Natural killer cell (primary cell): ENCODE measurements around the gene ARID2. TPM values are rescaled to one million over a fixed set of nuclear protein-coding genes. Genes with fewer than 3 reads are reported as not detected.

Experiments
- ATAC-seq, 3 donors: fragments of 150-1000 bp in 2 of 3; fragments of 200-7000 bp in 1 of 3; cut with Tn5 transposase; 1 replicate in 1 of 3; 2 replicates in 2 of 3; pipeline ENCODE4 v1.10.0; 2021; ENCODE audit warnings: mild to moderate bottlenecking in 2 of 3, moderate library complexity in 2 of 3
- DNase-seq, 2 donors: peaks; one replicate each; pipeline versions ENCODE4 v3.0.0 to v3.0.0-alpha.2; 2013 to 2021; ENCODE audit warnings: mixed read lengths in 1 of 2
- H3K27ac ChIP-seq: one replicate; pipeline ENCODE4 v1.5.1; 2013; ENCODE audit warnings: mild to moderate bottlenecking, low read length
- H3K27me3 ChIP-seq: one replicate; pipeline ENCODE4 v1.6.1; 2013; ENCODE audit warnings: low read length; ENCODE audit not compliant: control insufficient read depth, insufficient read depth
- H3K36me3 ChIP-seq: one replicate; pipeline ENCODE4 v1.6.1; 2013; ENCODE audit warnings: low read length; ENCODE audit not compliant: control insufficient read depth, insufficient read depth
- H3K4me1 ChIP-seq: one replicate; pipeline ENCODE4 v1.6.1; 2013; ENCODE audit warnings: low read length; ENCODE audit not compliant: control insufficient read depth, insufficient read depth
- H3K4me3 ChIP-seq: one replicate; pipeline ENCODE4 v1.5.1; 2013; ENCODE audit warnings: low read length
- H3K9me3 ChIP-seq: one replicate; pipeline ENCODE4 v1.6.1; 2013; ENCODE audit warnings: low read length; ENCODE audit not compliant: control insufficient read depth, insufficient read depth
- H3K27ac Mint-ChIP-seq, 2 donors: one replicate each; pipeline ENCODE4 v1.8.0; 2022; ENCODE audit warnings: mild to moderate bottlenecking in 2 of 2, mixed read lengths in 2 of 2, moderate library complexity in 1 of 2
- H3K27me3 Mint-ChIP-seq, 2 donors: one replicate each; pipeline ENCODE4 v1.8.0; 2022; ENCODE audit warnings: low read depth in 2 of 2, mixed read lengths in 2 of 2
- H3K36me3 Mint-ChIP-seq: one replicate; pipeline ENCODE4 v1.8.0; 2022; ENCODE audit warnings: mixed read lengths
- H3K4me1 Mint-ChIP-seq, 2 donors: one replicate each; pipeline ENCODE4 v1.8.0; 2022; ENCODE audit warnings: mixed read lengths in 2 of 2
- H3K4me3 Mint-ChIP-seq: one replicate; pipeline ENCODE4 v1.8.0; 2022; ENCODE audit warnings: mild to moderate bottlenecking, moderate library complexity, mixed read lengths
- H3K9me3 Mint-ChIP-seq, 2 donors: one replicate each; pipeline ENCODE4 v1.8.0; 2022; ENCODE audit warnings: mixed read lengths in 2 of 2
- CTCF ChIP-seq: fragments of 200-600 bp; IDR thresholded peaks from one replicate; pipeline ENCODE4 v1.8.0; 2022; ENCODE audit warnings: antibody characterized with exemption
- WGBS: methylation state at CpG from one replicate; pipeline ENCODE4 v1.1.7; 2013; ENCODE audit warnings: missing lambda C conversion rate; ENCODE audit not compliant: insufficient coverage; 5-methylcytosine and 5-hydroxymethylcytosine counted together
- intact Hi-C: fragments of 100-400 bp; cut with micrococcal nuclease; formaldehyde crosslinking; loops from one replicate; pipeline ENCODE4 v1.14.2; 2022
- total RNA-seq, 4 donors: library from RNA; stranded (reverse); fragments of 120-200 nt in 1 of 4; gene quantifications; one replicate each; pipeline versions ENCODE4 v1.2.3 to v1.2.4, GENCODE V29; 2013 to 2022

ARID2 gene
- total RNA-seq, 3 donors from 2014 or later (not counting 1 experiment from before 2014, with no cell fraction given): 75.2 to 95.7 (median 79.8) TPM

DNA sequence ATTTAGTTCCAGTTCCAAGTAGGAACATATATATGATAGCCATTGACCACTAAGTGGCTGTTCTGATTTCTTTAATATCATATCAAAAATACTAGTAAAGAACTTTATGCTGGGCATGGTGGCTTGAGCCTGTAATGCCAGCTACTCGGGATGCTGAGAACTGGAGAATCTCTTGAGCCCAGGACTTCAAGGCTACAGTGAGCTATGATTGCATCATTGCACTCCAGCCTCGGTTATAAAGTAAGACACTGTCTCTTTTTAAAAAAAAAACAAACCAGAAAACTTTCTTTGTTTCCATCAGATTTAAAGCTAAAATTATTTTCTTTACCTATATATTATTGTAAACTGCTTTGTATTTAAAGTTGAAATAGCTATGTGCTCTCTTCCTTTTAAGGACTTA lies 133.8 kb downstream of the ARID2 start:
- no peaks in the 10 kb centered on the region for H3K9me3 Mint-ChIP-seq
- Histone ChIP-seq H3K36me3 (peaks cover 27% of the 10 kb centered on the region), H3K4me3 (no peak overlapping the region), H3K9me3 (no peaks in the 10 kb centered on the region), H3K27ac (no peak overlapping the region), H3K4me1 (no peaks in the 10 kb centered on the region), H3K27me3 (no peaks in the 10 kb centered on the region)
- no peak for ATAC-seq
- no peak overlapping the region for H3K27ac Mint-ChIP-seq
- no peak for TF ChIP-seq CTCF
- no peaks in the 10 kb centered on the region for H3K27me3 Mint-ChIP-seq
- intact Hi-C loops: no loop called here
- H3K36me3 Mint-ChIP-seq: peaks cover 19% of the 10 kb centered on the region
- H3K4me3 Mint-ChIP-seq: no peak overlapping the region
- no peak for DNase-seq
- H3K4me1 Mint-ChIP-seq: peaks cover 6 to 15% of the 10 kb centered on the region in 2 donors
- whole genome bisulfite sequencing: 100% methylated on average over 1 of the region's 2 CpGs

- Histone ChIP-seq H3K27ac (no peak overlapping the region), H3K4me3 (no peak overlapping the region), H3K27me3 (no peaks in the 10 kb centered on the region), H3K36me3 (peaks cover 26% of the 10 kb centered on the region), H3K9me3 (no peaks in the 10 kb centered on the region), H3K4me1 (no peaks in the 10 kb centered on the region)
- no peak for DNase-seq
- H3K4me1 Mint-ChIP-seq: peaks cover 7 to 11% of the 10 kb centered on the region in 2 donors
- no peak for ATAC-seq
- intact Hi-C loops: no loop called here
- no peak overlapping the region for H3K4me3 Mint-ChIP-seq
- no peaks in the 10 kb centered on the region for H3K9me3 Mint-ChIP-seq
- no peak for TF ChIP-seq CTCF
- H3K36me3 Mint-ChIP-seq: peaks cover 19% of the 10 kb centered on the region
- no peak overlapping the region for H3K27ac Mint-ChIP-seq
- no peaks in the 10 kb centered on the region for H3K27me3 Mint-ChIP-seq
- WGBS: no CpG with 5 or more reads among the region's 1 CpG
Observed at GRCh38 chr12:45866299-45866698, 136.8 kb downstream of the ARID2 start.

- H3K9me3 ChIP-seq: no peaks in the 10 kb centered on the region
- no peak for TF ChIP-seq CTCF
- no peak overlapping the region for H3K4me3 ChIP-seq
- H3K4me3 Mint-ChIP-seq: no peak overlapping the region
- H3K27ac Mint-ChIP-seq: peak overlapping the region; percentile 2 to 4
- intact Hi-C loops: no loop called here
- H3K36me3 Mint-ChIP-seq: peaks cover 7% of the 10 kb centered on the region
- H3K27me3 ChIP-seq: no peaks in the 10 kb centered on the region
- peaks cover 5% of the 10 kb centered on the region for H3K4me1 ChIP-seq
- peaks cover 27% of the 10 kb centered on the region for H3K36me3 ChIP-seq
- no peak overlapping the region for H3K27ac ChIP-seq
- H3K9me3 Mint-ChIP-seq: no peaks in the 10 kb centered on the region
- ATAC-seq (no peak), DNase-seq (no peak)
- 70% methylated on average over 2 of the region's 7 CpGs for whole genome bisulfite sequencing
- H3K4me1 Mint-ChIP-seq: peaks cover 32 to 34% of the 10 kb centered on the region in 2 donors
- no peaks in the 10 kb centered on the region for H3K27me3 Mint-ChIP-seq
Observed at GRCh38 chr12:45872446-45872845, 142.9 kb downstream of the ARID2 start.

GRCh38 chr12:45877069-45877468 lies 147.6 kb downstream of the ARID2 start:
- Histone ChIP-seq H3K4me1 (peaks cover 11% of the 10 kb centered on the region), H3K9me3 (no peaks in the 10 kb centered on the region), H3K27ac (no peak overlapping the region), H3K36me3 (peaks cover 32% of the 10 kb centered on the region), H3K27me3 (no peaks in the 10 kb centered on the region), H3K4me3 (no peak overlapping the region)
- Mint-ChIP-seq H3K4me3 (no peak overlapping the region), H3K36me3 (peaks cover 14% of the 10 kb centered on the region), H3K27me3 (no peaks in the 10 kb centered on the region), H3K4me1 (peaks cover 64 to 69% of the 10 kb centered on the region in 2 donors), H3K27ac (peak overlapping the region; percentile 78 to 95), H3K9me3 (no peaks in the 10 kb centered on the region)
- ATAC-seq (no peak), DNase-seq (no peak)
- WGBS: over 99% methylated on average over 5 of the region's 5 CpGs
- intact Hi-C loops: no loop called here
- TF ChIP-seq CTCF: no peak
